HG02870 (cell line): ENCODE data around the gene SARM1.
"Not testable (repeated sequence)": the region's sequence is repeated elsewhere in the genome, so short reads cannot be mapped to it uniquely, and the experiment has no call there.

Experiments used
- ATAC-seq: cut with Tn5 transposase; IDR thresholded peaks from one replicate; pipeline ENCODE4 v1.9.1; 2021; ENCODE audit warnings: mild to moderate bottlenecking, moderate library complexity; ENCODE audit not compliant: unreplicated experiment

SARM1 gene

DNA sequence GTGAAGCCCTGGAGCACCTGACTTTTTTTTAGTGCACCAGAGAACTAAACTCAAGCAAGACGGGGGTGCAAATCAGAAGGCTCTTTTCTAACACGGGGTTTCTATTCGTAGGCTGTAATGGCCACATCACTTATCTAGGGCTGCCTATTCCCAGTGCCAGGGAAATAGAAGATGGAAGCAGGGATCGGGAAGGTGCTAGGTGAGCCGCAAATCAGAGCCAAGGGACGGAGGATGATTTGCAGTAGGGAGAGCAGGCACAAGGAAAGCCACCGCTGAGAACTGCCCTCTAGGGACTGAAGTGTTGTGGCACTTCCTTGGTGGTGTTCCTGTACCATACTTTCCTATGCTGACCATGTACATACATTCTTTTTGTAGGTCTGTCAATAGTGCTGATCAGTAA lies 42.3 kb downstream of the SARM1 start:
- no peak for ATAC-seq

DNA sequence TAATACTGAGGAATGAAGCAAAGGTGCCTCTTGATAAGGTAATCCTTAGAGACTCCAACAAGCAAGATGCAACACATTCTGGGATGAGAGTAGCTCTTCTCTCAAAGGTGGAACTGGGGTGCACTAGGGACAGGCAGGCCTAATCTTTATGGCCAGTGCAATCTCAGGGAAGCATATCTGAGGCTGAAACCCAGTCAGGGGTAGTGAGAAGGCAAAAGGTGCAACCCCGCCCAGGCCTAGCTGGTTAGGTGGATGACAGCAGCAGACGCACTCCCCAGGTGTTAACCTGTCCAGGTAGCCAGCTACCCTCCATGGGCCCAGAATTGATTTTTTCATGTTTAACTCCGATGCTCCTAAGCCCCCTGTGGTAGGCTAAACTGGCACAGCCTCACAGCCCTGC lies 44.4 kb downstream of the SARM1 start:
- ATAC-seq = no peak

DNA sequence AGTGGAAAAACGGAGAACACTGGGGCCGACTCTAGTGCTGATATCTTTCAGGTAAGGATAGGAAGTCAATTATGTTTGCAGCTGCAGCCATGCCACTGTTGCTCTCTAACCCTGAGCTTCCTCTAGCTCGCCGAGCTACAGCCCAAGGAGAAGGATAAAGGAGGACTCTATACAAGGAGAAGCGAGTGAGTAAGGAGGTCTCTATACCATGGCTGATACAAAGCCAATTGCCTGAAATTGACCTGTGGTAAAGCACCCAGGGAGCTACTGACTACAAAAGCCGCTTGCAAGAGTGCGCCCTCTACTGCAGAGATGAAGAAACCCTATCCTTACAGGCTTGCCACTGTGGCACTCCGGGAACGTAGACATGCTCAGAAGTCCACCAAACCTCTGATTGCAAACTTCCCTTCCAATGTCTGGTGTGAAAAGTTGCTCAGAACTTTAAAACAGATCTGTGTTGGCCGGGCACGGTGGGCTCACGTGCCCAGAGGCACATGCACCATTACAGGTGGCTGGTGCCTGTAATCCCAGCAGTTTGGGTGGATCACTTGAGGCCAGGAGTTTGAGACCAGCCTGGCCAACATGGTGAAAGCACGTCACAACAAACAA lies 45.3 kb downstream of the SARM1 start:
- no peak for ATAC-seq

DNA sequence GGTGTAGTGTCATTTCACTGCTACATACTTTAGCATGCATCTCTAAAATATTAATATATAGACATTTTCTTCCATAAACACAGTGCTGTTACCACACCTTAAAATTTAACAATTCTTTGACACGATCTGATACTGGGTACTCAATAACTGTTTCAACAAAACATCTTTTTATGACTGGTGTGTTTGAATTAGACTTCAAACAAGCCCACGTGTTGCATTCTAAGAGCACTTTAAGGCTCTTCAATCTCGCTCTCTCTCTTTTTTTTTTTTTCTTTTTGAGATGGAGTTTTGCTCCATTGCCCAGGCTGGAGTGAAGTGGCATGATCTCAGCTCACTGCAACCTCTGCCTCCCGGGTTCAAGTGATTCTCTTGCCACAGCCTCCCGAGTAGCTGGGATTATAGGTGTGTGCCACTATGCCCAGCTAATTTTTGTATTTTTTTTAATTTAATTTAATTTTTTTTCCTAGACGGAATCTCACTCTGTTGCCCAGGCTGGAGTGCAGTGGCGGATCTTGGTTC lies 50.4 kb downstream of the SARM1 start:
- no peak for ATAC-seq

DNA sequence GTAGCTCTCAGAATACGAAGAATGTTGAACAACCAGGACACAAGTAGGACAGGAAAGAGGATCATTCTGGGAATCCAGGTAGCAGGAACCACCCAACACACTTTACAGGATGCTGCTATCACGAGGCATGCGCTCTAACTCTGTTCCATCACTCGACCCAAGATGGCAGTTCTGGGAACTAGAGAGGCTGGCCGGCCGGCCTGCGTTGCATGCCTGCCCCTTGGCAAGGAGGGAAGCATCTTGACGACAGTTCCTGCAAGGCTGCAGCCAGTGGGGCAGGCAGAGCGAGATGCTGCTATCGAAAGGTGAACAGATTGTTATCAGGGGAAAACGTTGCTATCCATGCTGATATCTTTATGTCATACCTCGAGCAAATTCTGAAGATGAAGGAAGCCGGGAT lies 53.7 kb downstream of the SARM1 start:
- ATAC-seq = no peak

DNA sequence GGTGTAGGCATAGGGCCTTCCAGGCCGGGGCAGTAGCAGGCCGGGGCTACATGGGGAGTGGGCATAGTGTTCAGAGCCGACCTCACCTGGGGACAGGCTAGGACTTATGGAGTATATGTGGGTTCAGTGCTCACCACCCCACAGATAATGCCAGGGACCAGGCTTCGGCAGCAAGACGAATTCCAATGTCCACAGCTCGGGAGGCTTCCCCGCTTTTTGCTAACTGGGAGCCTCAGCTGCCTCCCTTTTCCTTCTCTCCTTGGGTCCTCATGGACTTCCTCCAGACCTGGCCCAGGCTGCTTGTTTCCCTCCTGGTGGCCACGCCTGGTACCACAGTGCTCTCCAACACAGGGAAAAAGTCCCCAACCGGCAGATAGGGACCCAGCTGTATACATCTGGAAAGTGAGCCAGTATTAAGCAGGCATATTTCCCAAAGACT lies 54.6 kb downstream of the SARM1 start:
- no peak for ATAC-seq

DNA sequence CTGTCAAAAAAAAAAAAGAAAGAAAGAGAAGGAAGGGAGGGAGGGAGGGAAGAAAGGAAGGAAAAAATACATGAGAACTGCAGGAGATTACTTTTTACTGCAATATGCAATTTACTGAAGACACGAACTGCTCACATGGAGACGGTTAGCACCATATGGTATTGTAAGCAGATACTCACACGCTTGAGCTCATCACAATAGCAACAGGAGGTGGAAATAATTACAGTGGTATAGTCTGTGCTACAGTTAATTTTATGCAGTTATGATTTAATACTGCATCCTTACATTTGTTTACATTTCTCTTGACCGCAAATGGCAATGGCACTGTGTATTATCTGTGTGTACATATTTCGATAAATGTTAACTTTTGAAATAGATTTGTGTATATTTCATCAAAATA lies 55.9 kb downstream of the SARM1 start:
- ATAC-seq = no peak

DNA sequence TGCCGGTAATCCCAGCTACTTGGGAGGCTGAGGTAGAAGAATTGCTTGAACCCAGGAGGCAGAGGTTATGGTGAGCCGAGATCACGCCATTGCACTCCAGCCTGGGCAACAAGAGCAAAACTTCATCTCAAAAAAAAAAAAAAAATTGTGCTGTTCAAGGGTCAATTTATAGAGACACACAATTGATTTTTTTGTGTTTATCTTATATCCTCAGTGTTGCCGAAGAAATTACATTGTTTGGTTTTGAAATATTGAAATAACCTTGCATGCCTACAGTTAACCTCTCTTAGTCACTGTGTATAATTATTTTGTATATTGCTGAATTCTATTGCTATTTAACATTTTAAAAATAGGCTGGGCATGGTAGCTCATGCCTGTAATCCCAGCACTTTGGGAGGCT lies 56.5 kb downstream of the SARM1 start:
- not testable (repeated sequence) for ATAC-seq

DNA sequence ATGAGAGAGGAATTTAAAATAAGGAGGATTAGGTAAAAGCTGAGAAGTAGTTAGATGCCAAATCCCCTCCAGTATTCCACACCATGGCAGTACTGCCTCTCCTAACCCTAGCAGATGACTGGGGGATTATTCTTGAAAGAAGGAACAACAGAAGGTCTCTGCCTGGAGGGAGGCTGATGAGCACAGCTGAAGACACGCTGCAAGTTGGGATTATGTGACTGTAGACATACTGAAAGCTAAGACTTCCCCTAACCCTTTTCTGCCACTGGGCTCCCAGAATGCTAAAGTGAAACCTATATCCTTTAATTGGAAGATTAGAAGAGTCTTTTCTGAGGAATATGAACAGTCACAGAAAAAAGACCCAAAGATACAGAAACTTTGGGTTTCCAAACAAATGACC lies 62.2 kb downstream of the SARM1 start:
- no peak for ATAC-seq

DNA sequence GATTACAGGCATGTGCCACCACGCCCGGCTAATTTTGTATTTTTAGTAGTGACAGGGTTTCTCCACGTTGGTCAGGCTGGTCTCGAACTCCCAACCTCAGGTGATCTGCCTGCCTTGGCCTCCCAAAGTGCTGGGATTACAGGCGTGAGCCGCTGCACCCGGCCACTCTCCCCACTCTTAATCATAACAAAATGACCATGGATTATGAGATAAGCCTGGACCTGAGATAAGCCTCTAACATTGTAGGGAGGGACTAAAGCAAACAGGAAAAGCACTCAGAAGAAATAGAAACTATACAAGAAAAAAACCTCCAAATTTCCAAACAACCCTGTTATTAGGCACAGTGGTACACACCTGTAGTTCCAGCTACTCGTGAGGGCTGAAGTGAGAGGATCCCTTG lies 62.8 kb downstream of the SARM1 start:
- ATAC-seq = not testable (repeated sequence)

DNA sequence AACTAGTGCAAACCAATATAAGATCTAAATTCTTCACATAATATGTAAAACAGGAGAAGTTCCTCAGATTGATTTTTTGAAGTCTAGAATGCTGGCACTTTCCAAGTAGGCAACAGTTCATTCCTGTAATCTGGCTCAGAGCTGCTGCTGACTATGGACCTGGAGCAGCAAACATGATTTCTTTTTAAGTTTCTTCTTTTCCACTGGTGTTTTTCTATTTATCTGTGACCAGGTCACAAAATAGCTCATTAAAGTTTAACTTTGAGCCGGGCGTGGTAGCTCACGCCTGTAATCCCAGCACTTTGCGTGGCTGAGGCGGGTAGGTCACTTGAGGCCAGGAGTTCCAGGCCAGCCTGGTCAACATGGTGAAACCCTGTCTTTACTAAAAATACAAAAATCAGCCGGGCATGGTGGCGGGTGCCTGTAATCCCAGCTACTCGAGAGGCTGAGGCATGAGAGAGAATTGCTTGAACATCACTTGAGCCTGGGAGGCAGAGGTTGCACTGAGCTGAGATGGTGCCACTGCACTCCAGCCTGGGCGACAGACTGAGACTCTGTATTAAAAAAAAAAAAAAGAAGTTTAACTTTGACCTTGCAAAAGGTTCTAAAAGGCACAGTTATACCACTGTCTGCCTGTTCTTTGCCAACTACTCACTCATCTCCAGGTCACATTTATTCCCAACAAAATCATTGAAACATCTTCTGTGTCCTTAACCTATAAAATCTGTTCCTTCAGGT lies 72.6 kb downstream of the SARM1 start:
- no peak for ATAC-seq

DNA sequence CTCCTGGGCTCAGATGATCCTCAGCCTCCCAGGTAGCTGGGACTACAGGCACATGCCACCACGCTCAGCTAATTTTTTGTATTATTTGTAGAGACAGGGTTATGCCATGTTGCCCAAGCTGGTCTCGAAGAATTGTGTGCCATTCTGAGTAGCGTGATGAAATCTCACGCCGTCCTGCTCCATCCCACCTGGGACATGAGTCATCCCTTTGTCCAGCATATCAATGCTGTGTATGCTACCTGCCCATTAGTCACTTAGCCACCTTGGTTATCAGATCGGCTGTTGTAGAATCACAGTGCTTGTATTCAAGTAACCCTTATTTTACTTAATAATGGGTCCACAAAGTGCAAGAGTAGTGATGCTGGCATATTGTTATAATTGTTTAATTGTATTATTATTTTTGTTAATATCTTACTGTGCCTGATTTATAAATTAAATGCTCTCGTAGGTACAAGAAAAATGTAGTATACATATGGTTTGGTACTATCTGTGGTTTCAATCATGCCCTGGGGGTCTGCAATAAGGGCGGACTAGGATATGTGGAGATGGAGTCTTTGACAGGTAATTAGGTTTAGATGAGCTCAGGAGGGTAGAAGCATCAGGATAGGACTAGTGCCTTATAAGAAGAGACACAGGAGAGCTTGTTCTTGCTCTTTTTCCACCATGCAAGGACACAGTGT lies 75.4 kb downstream of the SARM1 start:
- ATAC-seq = no peak

DNA sequence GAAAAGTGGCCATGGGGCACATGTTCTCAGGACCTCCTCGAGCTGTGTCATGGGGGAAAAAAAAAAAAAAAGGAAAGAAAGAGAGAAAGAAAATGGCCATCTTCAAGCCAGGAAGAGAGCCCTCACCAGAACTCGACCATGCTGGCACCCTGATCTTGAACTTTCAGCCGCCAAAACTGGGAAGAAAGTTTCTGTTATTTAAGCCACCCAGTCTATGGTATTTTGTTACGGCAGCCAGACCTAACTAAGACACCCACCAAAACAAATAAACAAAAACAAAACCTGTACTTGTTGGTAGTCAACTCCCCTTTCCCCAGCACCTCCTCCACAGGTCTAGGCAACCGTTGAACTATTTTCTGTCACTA lies 75.9 kb downstream of the SARM1 start:
- ATAC-seq = no peak

DNA sequence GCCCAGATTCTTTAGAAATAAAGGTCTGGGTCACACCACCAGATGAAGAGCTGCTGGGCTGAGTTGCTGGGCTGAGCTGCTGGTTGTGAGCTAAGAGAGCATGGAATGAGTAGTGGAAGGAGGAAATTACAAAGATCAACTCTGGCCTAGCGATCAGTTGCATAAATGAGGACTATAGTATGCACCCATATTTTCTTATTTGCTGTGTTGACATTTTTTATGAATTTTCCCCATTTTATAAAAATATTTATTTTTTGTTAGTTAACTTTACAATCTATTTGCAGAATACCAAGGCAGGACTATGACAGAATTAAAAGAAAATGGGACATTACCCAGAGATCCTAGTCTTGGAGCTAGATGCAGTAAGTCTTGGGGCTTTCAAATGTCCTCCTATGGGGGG lies 78.4 kb downstream of the SARM1 start:
- no peak for ATAC-seq
